IMR-90 (cell line): ENCODE results near the gene INCENP. TPM values are rescaled to one million over a fixed set of nuclear protein-coding genes. Genes with fewer than 3 reads are reported as not detected.

Source experiments
- ATAC-seq: fragments of 200-7000 bp; cut with Tn5 transposase; 2 replicates; pipeline ENCODE4 v1.9.1; 2020; ENCODE audit warnings: low read depth, mild to moderate bottlenecking, moderate library complexity
- BruUV-seq: library from RNA; stranded (reverse); fragments of 400-500 nt; replicated peaks from 2 replicates; lab custom pipeline; 2021; lab: Mats Ljungman, UMichigan
- CTCF ChIA-PET: fragments of 300-600 bp; formaldehyde crosslinking; extraction: SDS; loops from one replicate; lab custom pipeline; 2021; ENCODE audit warnings: antibody characterized with exemption; lab: Yijun Ruan, JAX
- POLR2A ChIA-PET: fragments of 300-600 bp; sonication (Branson Sonifier 250); formaldehyde crosslinking; loops from one replicate; lab custom pipeline; 2022; ENCODE audit warnings: antibody characterized with exemption; ENCODE audit not compliant: unreplicated experiment; lab: Charles Lee
- DNase-seq: peaks from one replicate; pipeline ENCODE4 v3.0.0; 2013
- H2AFZ ChIP-seq: replicated peaks from 2 replicates; pipeline ENCODE3; 2013; ENCODE audit warnings: low read length, mild to moderate bottlenecking; ENCODE audit not compliant: poor library complexity
- H2AK5ac ChIP-seq: 2 replicates; pipeline ENCODE4 v1.6.1; 2013; ENCODE audit warnings: low read depth, low read length, inconsistent platforms
- H2AK9ac ChIP-seq: replicated peaks from 2 replicates; pipeline ENCODE3; 2013; ENCODE audit warnings: mild to moderate bottlenecking, low read depth, low read length, moderate library complexity; ENCODE audit not compliant: poor library complexity
- H2BK120ac ChIP-seq: 2 replicates; pipeline ENCODE4 v1.6.1; 2013; ENCODE audit warnings: low read depth, low read length, inconsistent platforms
- H2BK15ac ChIP-seq: 3 replicates; pipeline ENCODE4 v1.6.1; 2013; ENCODE audit warnings: low read depth, low read length, inconsistent platforms
- H2BK20ac ChIP-seq: 2 replicates; pipeline ENCODE4 v1.6.1; 2013; ENCODE audit warnings: low read depth, mild to moderate bottlenecking, inconsistent platforms, low read length, moderate library complexity
- H2BK5ac ChIP-seq: 2 replicates; pipeline ENCODE4 v1.6.1; 2013; ENCODE audit warnings: mild to moderate bottlenecking, low read depth, low read length, inconsistent platforms; ENCODE audit not compliant: poor library complexity, severe bottlenecking
- H3K14ac ChIP-seq: replicated peaks from 2 replicates; pipeline ENCODE4 v1.6.1; 2013; ENCODE audit warnings: low read depth, low read length, inconsistent platforms
- H3K18ac ChIP-seq: 2 replicates; pipeline ENCODE4 v1.6.1; 2013; ENCODE audit warnings: low read depth, low read length, control low read depth
- H3K23ac ChIP-seq: 2 replicates; pipeline ENCODE4 v1.6.1; 2013; ENCODE audit warnings: low read depth, low read length, inconsistent platforms
- H3K27ac ChIP-seq: 2 replicates; pipeline ENCODE4 v1.5.1; 2013; ENCODE audit warnings: mild to moderate bottlenecking, control low read depth, low read length; ENCODE audit not compliant: insufficient read depth
- H3K27me3 ChIP-seq: 2 replicates; pipeline ENCODE4 v1.6.1; 2013; ENCODE audit warnings: low read length; ENCODE audit not compliant: control insufficient read depth, insufficient read depth
- H3K36me3 ChIP-seq: 2 replicates; pipeline ENCODE4 v1.6.1; 2013; ENCODE audit warnings: low read length, mixed read lengths; ENCODE audit not compliant: control insufficient read depth, insufficient read depth
- H3K4ac ChIP-seq: 2 replicates; pipeline ENCODE4 v1.6.1; 2013; ENCODE audit warnings: low read depth, low read length, inconsistent platforms
- H3K4me1 ChIP-seq: 2 replicates; pipeline ENCODE4 v1.6.1; 2013; ENCODE audit warnings: low read length, mixed read lengths; ENCODE audit not compliant: control insufficient read depth, insufficient read depth
- H3K4me2 ChIP-seq: 2 replicates; pipeline ENCODE4 v1.6.1; 2013; ENCODE audit warnings: low read depth, mild to moderate bottlenecking, control low read depth, low read length, moderate library complexity
- H3K4me3 ChIP-seq: 2 replicates; pipeline ENCODE4 v1.5.1; 2013; ENCODE audit warnings: low read depth, mild to moderate bottlenecking, control low read depth, low read length, moderate library complexity; ENCODE audit not compliant: insufficient read depth
- H3K56ac ChIP-seq: 2 replicates; pipeline ENCODE4 v1.6.1; 2013; ENCODE audit warnings: low read length, inconsistent platforms; ENCODE audit not compliant: insufficient read depth; ENCODE audit errors: extremely low read depth
- H3K79me1 ChIP-seq, 2 experiments: 2 replicates each; pipeline ENCODE4 v1.6.1; 2013; ENCODE audit warnings: low read length in 2 of 2, inconsistent platforms in 1 of 2, low read depth in 1 of 2
- H3K9ac ChIP-seq: 2 replicates; pipeline ENCODE4 v1.6.1; 2013; ENCODE audit warnings: low read depth, low read length, control low read depth
- H3K9me1 ChIP-seq: 2 replicates; pipeline ENCODE4 v1.6.1; 2013; ENCODE audit warnings: low read length, inconsistent platforms; ENCODE audit not compliant: insufficient read depth
- H3K9me3 ChIP-seq: 2 replicates; pipeline ENCODE4 v1.6.1; 2013; ENCODE audit warnings: low read length; ENCODE audit not compliant: control insufficient read depth, insufficient read depth
- H4K20me1 ChIP-seq: 2 replicates; pipeline ENCODE4 v1.6.1; 2013; ENCODE audit warnings: low read length, inconsistent platforms; ENCODE audit not compliant: insufficient read depth
- H4K5ac ChIP-seq: 2 replicates; pipeline ENCODE4 v1.6.1; 2013; ENCODE audit warnings: mild to moderate bottlenecking, low read depth, low read length, control low read depth
- H4K8ac ChIP-seq, 2 experiments: 2 replicates each; pipeline ENCODE4 v1.6.1; 2013; ENCODE audit warnings: low read depth in 2 of 2, low read length in 2 of 2, control low read depth in 1 of 2, inconsistent platforms in 1 of 2
- H4K91ac ChIP-seq: 2 replicates; pipeline ENCODE4 v1.6.1; 2013; ENCODE audit warnings: low read depth, low read length, inconsistent platforms; ENCODE audit not compliant: insufficient read depth
- BHLHE40 ChIP-seq: fragments of 150-350 bp; IDR thresholded peaks from 2 replicates; pipeline ENCODE4 v1.6.1; 2016; ENCODE audit warnings: mild to moderate bottlenecking, low read depth, low read length
- CEBPB ChIP-seq: IDR thresholded peaks from 2 replicates; pipeline ENCODE4 v1.6.1; 2012; ENCODE audit warnings: low read depth, low read length, improper control_type of control experiment
- CHD1 ChIP-seq: IDR thresholded peaks from 2 replicates; pipeline ENCODE4 v1.6.1; 2012; ENCODE audit warnings: low read depth, low read length, improper control_type of control experiment
- FOS ChIP-seq: fragments of 150-350 bp; IDR thresholded peaks from 2 replicates; pipeline ENCODE4 v1.6.1; 2016; ENCODE audit warnings: low read depth, low read length
- MAFK ChIP-seq: IDR thresholded peaks from 2 replicates; pipeline ENCODE4 v1.6.1; 2012; ENCODE audit warnings: low read depth, low read length, improper control_type of control experiment
- MAZ ChIP-seq: IDR thresholded peaks from 2 replicates; pipeline ENCODE4 v1.6.1; 2012; ENCODE audit warnings: low read depth, mild to moderate bottlenecking, low read length, improper control_type of control experiment, moderate library complexity, borderline replicate concordance
- MXI1 ChIP-seq: IDR thresholded peaks from 2 replicates; pipeline ENCODE4 v1.6.1; 2012; ENCODE audit warnings: low read depth, mild to moderate bottlenecking, low read length, moderate library complexity, borderline replicate concordance
- NFE2L2 ChIP-seq: fragments of 150-350 bp; IDR thresholded peaks from 2 replicates; pipeline ENCODE4 v1.6.1; 2016; ENCODE audit warnings: low read depth, mild to moderate bottlenecking, low read length
- RCOR1 ChIP-seq: IDR thresholded peaks from 2 replicates; pipeline ENCODE4 v1.6.1; 2012; ENCODE audit warnings: mild to moderate bottlenecking, low read length, improper control_type of control experiment; ENCODE audit not compliant: insufficient replicate concordance
- RFX5 ChIP-seq: IDR thresholded peaks from 2 replicates; pipeline ENCODE4 v1.8.0; 2012; ENCODE audit warnings: low read depth, mild to moderate bottlenecking, low read length, moderate library complexity
- WGBS, 2 experiments: methylation state at CpG; one replicate each; pipeline versions ENCODE4 v1.1.5 to v1.1.7; 2013; ENCODE audit warnings: missing lambda C conversion rate in 2 of 2; ENCODE audit not compliant: insufficient read length in 1 of 2; ENCODE audit errors: extremely low coverage in 2 of 2; 5-methylcytosine and 5-hydroxymethylcytosine counted together
- dilution Hi-C: fragments of 300-500 bp; cut with HindIII; formaldehyde crosslinking; loops from one replicate; pipeline ENCODE4 v1.14.3; 2018; ENCODE audit warnings: low sequenced_read_pairs; ENCODE audit not compliant: unreplicated experiment
- in situ Hi-C: fragments of 300-500 bp; cut with MboI; formaldehyde crosslinking; loops from 3 replicates; pipeline ENCODE4 v1.14.3; 2019; ENCODE audit warnings: low sequenced_read_pairs, inconsistent platforms, mixed read lengths
- intact Hi-C: fragments of 100-400 bp; cut with micrococcal nuclease; formaldehyde crosslinking; loops from 2 replicates; pipeline ENCODE4 v1.10.0; 2022
- polyA plus RNA-seq, 3 experiments: library from polyadenylated mRNA; depleted of rRNA; stranded (reverse); fragments of >200 nt; gene quantifications; 2 replicates each; pipeline ENCODE4 v1.2.3, GENCODE V29; 2012; ENCODE audit warnings: low replicate concordance in 1 of 3
- total RNA-seq: library from RNA; depleted of rRNA; stranded (reverse); fragments of >200 nt; gene quantifications from 2 replicates; pipeline ENCODE4 v1.2.3, GENCODE V29; 2012
- TF ChIP-seq, protein P1 (sequence below): fragments of 150-350 bp; IDR thresholded peaks from 2 replicates; pipeline ENCODE4 v1.6.1; 2017; ENCODE audit warnings: mild to moderate bottlenecking, antibody characterized with exemption, low read length, low read depth
- TF ChIP-seq, protein P2 (sequence below): fragments of 150-350 bp; IDR thresholded peaks from 2 replicates; pipeline ENCODE4 v1.6.1; 2016; ENCODE audit warnings: low read depth, mild to moderate bottlenecking, low read length, moderate library complexity, borderline replicate concordance

INCENP gene
- total and polyA plus RNA-seq, 2 of the 4 experiments (the other 2 are of a cell fraction), result 18.6 to 23.8 TPM

DNA sequence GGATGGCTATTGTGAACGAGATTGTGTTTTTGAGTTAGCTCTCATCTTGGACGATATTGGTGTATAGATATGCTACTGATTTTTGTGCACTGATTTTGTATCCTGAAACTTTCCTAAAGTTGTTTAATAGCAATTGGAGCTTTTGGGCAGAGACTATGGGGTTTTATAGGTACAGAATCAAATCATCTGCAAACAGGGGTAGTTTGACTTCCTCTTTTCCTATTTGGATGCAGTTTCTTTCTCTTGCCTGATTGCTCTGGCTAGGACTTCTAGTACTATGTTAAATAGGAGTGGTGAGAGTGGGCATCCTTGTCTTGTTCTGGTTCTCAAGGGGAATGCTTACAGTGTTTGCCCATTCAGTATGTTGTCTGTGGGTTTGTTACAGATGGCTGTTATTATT, 57.3 kb downstream of the INCENP start:
- H3K27me3 ChIP-seq, result peaks cover 6% of the 10 kb centered on the region
- POLR2A ChIA-PET, result no interaction called here

More for the DNA sequence above, 57.3 kb downstream of the INCENP start:
- Histone ChIP-seq H2BK15ac (no peak overlapping the region), H2AK9ac (no peak overlapping the region), H3K27ac (no peak overlapping the region), H2AFZ (no peak overlapping the region), H2BK20ac (no peak overlapping the region), H3K4me2 (no peak overlapping the region), H4K8ac (no peak overlapping the region), H3K4me3 (no peak overlapping the region), H4K91ac (no peak overlapping the region), H3K4me1 (no peaks in the 10 kb centered on the region), H3K36me3 (no peaks in the 10 kb centered on the region), H3K79me1 (no peaks in the 10 kb centered on the region), H3K14ac (no peak overlapping the region), H3K9ac (no peak overlapping the region), H3K23ac (no peak overlapping the region), H3K56ac (no peak overlapping the region), H3K18ac (no peak overlapping the region), H4K20me1 (no peaks in the 10 kb centered on the region), H3K4ac (no peak overlapping the region), H2AK5ac (no peak overlapping the region), H2BK120ac (no peak overlapping the region), H3K9me1 (no peaks in the 10 kb centered on the region), H2BK5ac (no peak overlapping the region), H4K5ac (no peak overlapping the region), H3K9me3 (no peaks in the 10 kb centered on the region)
- DNase-seq (no peak), ATAC-seq (no peak)
- intact Hi-C loops, result no loop called here
- in situ Hi-C loops, result no loop called here
- CTCF ChIA-PET, result no interaction called here
- no TSS peak for BruUV-seq
- WGBS, 2 experiments, result no CpG with 5 or more reads among the region's 2 CpGs
- TF ChIP-seq, protein P1, sequence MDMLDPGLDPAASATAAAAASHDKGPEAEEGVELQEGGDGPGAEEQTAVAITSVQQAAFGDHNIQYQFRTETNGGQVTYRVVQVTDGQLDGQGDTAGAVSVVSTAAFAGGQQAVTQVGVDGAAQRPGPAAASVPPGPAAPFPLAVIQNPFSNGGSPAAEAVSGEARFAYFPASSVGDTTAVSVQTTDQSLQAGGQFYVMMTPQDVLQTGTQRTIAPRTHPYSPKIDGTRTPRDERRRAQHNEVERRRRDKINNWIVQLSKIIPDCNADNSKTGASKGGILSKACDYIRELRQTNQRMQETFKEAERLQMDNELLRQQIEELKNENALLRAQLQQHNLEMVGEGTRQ, result no peak
- TF ChIP-seq NFE2L2, result no peak
- TF ChIP-seq MAZ, result no peak
- TF ChIP-seq BHLHE40, result no peak
- TF ChIP-seq MAFK, result no peak
- TF ChIP-seq CEBPB, result no peak
- no peak for TF ChIP-seq RCOR1
- no peak for TF ChIP-seq CHD1
- no peak for TF ChIP-seq FOS
- no peak for TF ChIP-seq MXI1
- no peak for TF ChIP-seq RFX5
- TF ChIP-seq, protein P2, sequence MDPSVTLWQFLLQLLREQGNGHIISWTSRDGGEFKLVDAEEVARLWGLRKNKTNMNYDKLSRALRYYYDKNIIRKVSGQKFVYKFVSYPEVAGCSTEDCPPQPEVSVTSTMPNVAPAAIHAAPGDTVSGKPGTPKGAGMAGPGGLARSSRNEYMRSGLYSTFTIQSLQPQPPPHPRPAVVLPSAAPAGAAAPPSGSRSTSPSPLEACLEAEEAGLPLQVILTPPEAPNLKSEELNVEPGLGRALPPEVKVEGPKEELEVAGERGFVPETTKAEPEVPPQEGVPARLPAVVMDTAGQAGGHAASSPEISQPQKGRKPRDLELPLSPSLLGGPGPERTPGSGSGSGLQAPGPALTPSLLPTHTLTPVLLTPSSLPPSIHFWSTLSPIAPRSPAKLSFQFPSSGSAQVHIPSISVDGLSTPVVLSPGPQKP, result no peak
- dilution Hi-C loops, result no loop called here
